GM19372 (cell line): ENCODE results near the gene ZNF75A.

Experiments
- ATAC-seq: cut with Tn5 transposase; IDR thresholded peaks from one replicate; pipeline ENCODE4 v1.9.1; 2021; ENCODE audit warnings: mild to moderate bottlenecking, low read depth, moderate library complexity; ENCODE audit not compliant: unreplicated experiment

The ZNF75A gene

DNA sequence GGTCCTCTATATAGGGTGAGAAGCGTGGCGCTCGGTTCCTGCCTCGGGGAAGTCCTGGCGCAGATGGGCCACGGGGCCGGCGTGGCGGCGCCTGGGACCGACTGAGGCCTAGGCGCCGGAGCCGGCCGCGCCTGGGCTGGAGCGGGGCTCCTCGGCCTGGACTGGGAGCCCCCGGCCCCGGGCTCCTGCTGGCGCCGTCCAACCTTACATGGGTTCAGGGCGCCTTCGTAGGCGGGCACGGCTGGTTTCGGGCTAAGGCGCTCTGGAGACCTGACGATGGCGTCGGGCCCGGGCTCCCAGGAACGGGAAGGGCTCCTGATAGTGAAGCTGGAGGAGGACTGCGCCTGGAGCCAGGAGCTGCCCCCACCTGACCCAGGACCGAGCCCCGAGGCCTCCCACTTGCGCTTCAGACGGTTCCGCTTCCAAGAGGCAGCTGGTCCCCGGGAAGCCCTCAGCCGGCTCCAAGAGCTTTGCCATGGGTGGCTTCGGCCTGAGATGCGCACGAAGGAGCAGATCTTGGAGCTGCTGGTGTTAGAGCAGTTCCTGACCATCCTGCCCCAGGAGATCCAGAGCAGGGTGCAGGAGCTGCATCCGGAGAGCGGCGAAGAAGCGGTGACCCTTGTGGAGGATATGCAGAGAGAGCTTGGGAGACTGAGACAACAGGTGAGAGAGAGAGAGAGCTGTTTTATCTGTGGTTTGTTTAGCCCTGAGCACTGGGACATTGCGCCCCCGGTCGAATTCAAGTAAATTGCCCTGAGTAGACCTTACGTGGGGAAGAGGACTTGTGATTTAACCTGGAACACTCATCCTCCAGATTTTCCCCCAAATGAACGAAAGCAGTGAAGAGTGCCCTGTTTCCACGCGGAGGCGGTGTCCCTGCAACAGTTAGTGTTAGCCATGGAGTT, 21.5 kb upstream of the ZNF75A start:
- no peak for ATAC-seq

DNA sequence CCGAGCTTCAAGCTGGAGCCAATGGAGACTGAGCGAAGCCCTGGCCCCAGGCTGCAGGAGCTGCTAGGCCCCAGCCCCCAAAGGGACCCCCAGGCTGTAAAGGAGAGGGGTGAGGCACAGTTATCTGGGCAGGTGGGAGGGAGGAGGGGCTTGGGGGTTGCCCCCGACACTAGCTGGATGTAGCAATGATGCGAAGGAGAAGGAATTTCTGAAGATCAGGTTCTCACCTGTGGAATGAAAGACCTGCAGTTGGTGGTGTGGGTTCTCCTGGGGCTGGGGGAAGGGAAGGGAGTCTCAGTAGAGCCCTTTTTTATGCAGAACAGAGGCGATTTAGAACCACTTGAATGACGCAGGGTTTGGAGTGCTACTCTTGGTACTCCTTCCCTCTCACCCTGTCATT, 20.2 kb upstream of the ZNF75A start:
- ATAC-seq: no peak

DNA sequence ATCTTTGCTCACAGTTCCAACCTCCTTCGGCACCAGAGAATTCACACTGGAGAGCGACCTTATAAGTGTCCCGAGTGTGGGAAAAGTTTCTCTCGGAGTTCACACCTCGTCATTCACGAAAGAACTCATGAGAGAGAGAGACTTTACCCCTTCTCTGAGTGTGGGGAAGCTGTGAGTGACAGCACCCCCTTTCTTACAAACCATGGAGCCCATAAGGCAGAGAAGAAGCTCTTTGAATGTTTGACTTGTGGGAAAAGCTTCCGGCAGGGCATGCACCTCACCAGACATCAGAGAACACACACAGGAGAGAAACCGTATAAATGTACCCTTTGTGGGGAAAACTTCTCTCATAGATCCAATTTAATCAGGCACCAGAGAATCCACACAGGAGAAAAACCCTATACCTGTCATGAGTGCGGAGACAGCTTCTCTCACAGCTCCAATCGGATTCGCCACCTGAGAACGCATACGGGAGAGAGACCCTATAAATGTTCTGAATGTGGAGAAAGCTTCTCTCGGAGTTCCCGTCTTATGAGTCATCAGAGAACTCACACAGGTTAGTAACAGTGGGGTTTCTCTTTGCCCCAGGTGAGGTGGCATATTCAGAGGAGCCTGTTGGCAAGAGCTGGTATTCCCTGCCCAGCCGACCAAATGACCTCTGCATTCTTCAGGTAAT, 15.2 kb upstream of the ZNF75A start:
- ATAC-seq: no peak

DNA sequence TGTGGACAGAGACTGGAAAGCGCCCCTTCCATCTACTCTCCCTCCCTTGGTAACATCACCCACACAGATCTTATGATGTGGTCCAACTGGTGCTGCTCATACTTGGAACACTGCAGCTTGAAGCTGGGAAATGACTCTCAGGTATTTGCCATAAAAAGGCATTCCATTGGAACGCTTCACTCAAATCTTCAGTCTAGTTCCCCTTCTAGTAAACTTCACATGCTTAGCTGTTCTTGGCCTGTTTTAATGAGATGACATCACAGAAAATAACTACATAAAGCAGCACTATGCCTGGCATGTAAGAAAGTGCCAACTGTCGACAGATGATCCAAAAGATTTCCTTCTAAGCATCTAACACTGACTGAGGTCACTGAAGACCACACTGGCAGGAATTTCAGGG, 12.7 kb upstream of the ZNF75A start:
- no peak for ATAC-seq

DNA sequence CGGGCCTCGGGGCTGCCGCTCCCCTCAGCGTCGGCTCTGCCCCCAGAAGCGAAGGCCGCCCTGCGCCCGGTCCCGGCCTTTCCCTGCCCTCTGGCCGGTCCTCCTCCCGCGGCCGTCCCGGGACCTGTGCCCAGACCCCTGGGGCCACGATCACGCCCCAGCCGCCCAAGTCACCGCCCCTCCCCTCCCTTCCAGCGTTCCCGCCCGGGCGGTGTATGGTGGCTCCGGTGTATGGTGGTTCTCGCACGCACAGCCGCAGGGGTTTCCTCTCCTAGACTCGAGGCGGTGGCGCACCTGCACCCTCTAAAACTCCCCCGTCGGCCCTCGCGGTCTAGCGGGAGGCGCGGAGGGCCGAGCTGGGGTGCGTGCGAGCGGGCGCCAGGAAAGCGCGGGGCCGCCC, 10.1 kb upstream of the ZNF75A start:
- ATAC-seq: no peak

DNA sequence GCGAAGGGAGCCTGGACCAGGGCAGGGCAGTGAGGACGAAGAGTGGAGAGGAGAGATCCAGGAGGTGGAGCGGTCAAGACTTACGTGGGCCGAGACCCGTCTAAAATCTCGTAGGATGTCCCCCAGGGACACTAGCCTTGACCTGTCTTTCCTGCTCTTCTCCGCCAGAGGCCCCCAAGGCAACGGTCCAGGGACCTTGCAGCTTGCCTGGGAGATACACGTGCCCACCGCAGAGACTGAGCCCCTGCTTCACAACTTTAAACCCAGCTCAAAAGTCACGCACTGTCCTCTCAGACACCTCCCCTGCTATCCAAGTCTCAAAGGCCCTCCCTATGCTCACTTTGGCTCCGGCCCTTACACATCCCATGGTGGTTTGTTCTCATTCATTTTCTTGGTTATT, 9.5 kb upstream of the ZNF75A start:
- ATAC-seq: no peak

DNA sequence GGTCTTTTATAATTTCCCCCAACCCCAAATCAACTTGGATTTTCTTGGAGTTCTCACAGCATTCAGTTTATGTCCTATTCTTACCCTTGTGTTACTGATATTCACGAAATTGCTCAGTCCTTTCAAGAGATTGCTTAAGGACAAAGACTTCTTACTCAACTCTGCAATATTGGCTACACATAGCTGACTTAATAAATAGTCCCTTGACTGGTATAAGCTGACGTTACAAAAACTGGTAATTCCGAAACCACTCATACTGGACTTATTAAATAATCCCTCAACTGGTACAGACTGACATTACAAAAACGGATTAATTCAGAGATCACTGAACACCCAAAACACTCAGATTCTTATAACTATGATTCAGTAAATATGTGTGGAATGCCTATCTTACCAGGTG, 927 bp upstream of the ZNF75A start:
- no peak for ATAC-seq

DNA sequence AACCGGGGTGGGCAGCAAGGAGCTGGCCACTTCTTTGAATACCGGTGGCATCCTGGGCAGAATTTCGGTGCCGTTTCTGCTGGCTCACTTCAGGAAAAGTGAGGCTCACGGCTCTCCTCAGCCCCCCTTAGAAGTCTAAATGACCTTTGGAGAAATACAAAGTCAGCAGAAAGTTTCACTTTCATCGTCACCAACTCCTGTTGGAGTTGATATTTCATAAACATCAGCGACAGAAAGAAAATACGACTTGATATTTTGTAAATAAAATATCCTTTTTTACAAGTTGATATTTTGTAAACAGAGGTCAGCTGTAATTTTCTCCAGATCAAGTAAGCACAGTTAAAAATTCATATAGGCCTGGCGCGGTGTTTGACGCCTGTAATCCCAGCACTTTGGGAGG, 781 bp downstream of the ZNF75A start:
- no peak for ATAC-seq

DNA sequence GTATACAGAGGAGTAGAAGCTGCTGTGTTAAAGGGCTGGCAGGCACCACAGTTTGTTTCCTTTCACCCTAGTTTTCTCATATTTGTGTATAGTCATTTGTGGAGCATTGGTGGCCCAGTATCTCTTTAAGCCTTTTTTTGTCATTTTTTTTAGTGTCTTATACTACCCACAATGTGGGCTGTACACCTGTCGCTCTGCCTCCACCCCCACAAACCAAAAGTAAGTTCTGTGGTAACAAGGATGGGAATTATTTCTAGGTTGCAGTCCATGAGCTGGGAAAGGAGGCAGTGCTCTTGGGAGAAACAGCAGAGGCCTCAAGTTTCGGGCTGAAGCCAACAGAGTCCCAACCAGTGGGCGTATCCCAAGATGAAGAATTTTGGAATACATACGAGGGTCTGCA, 6.2 kb downstream of the ZNF75A start:
- ATAC-seq: no peak

DNA sequence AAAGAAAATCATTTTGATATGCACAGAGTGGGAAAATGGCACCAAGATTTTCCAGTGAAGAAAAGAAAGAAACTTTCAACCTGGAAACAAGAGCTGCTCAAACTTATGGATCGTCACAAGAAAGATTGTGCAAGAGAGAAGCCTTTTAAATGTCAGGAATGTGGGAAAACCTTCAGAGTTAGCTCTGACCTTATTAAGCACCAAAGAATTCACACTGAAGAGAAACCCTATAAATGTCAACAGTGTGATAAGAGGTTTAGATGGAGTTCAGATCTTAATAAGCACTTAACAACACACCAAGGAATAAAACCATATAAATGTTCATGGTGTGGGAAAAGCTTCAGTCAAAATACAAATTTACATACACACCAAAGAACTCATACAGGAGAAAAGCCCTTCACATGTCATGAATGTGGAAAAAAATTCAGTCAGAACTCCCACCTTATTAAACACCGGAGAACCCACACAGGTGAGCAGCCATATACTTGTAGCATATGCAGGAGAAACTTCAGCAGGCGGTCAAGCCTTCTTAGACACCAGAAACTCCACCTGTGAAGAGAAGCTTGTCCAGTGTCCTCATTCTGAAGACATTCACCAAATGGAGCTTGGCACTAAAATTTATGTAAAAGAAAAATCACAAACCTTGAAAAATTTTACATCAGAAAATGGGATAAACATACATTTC, 12.2 kb downstream of the ZNF75A start:
- ATAC-seq: no peak

DNA sequence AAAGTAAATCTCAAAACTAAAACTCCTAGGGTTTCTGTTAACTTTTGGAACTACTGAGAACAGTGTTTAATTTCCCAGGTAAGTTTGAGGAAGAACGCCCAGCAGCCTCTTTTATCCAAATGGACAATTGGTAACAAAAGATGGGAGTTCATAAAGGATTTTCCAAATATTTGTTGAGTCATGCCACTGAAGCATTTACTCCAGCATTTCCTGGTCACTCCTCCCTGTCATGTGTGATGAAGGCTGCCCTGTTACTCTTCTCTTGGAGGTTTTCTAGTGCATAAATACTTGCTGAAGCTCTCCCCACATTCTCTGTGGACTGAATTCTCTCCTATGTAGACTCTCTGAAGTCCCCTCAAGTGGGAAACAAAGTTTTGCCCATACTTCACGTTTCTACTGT, 16.5 kb downstream of the ZNF75A start:
- ATAC-seq: no peak

DNA sequence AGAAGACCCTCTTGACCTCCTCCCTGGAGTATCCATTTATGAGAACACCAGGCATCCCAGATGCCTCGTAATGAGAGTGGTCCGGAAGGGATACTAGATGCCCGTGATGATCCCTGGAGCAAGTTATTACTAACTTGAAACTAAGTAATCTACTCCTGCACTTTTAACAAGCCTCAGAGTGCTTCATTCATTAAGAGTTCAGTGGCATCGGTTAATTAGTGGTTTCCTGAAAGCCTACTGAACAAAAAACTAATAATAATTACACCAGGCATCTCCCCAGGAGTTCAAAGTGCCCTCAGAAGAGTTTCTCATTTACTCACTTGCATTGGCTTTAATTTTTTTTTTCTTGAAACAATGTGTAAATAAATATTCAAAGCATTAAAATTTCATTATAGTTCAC, 22.2 kb downstream of the ZNF75A start:
- no peak for ATAC-seq

DNA sequence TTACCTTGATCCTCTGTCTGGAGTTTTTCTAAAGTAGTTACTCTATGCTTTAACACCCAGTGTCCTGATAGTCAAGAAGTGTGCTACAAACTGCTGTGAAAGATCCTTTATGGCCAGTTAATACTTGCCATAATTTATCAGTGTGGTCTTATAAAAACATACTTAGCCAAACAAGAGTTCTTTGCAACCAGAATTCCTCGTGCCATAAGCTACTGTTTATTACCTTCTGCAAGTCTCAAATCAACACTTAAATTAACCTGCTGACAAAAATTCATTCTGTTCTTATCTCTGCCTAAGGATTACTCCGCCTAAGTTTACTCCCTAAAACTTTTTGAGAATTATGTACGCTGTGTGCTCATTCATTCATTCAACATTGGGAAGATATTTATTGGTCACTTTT, 22.8 kb downstream of the ZNF75A start:
- ATAC-seq: no peak

DNA sequence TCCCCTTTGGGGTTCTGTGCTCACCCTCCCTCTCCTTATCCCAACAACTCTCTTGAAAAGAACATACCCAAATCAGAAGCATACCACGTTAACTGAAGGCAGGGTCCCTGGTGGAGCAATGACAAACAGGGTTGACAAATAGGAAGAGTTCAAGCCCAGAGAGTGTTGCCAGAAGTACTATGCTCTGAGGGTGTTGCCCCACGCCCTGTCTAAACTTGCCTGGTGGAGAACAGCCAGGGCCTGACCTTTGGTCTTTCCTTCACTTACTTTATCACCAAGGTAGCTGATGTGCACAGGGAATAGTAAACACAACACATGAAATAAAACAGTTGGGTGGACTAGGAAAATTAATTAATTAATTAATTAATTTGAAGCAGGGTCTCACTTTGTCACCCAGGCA, 23.3 kb downstream of the ZNF75A start:
- ATAC-seq: no peak

DNA sequence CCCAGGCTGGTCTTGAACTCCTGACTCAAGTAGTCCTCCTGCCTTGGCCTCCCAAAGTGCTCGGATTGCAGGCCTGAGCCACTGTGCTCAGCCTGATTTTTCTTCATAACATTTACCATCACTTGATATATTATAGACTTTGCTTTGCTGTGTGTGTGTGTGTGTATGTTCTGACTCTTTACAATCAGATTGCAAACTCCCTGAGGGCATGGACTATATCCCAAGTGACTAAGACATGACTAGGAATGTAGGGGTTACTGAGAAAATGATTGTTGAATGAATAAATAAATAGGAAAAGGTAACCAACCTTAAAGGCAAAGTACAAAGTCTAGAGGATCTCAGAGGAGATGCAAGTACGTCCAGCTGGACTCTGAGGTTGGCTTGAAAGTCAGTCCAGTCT, 40.7 kb downstream of the ZNF75A start:
- no peak for ATAC-seq

DNA sequence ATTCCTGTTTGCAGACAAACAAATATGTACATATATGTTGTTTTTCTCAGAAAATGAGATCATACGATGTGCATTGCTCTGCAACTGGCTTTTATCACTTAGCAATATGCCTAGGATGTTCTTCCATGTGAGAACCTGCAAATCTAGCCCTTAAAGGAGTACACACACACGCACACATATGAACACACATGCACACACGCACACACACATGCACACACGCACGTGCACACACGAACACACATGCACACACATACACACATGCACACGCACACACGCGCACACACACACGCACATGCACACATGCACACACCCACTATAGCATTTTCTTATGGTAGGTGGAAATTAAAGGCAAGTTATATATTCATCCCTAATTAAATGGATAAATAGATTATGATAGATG, 42.3 kb downstream of the ZNF75A start:
- ATAC-seq: no peak

DNA sequence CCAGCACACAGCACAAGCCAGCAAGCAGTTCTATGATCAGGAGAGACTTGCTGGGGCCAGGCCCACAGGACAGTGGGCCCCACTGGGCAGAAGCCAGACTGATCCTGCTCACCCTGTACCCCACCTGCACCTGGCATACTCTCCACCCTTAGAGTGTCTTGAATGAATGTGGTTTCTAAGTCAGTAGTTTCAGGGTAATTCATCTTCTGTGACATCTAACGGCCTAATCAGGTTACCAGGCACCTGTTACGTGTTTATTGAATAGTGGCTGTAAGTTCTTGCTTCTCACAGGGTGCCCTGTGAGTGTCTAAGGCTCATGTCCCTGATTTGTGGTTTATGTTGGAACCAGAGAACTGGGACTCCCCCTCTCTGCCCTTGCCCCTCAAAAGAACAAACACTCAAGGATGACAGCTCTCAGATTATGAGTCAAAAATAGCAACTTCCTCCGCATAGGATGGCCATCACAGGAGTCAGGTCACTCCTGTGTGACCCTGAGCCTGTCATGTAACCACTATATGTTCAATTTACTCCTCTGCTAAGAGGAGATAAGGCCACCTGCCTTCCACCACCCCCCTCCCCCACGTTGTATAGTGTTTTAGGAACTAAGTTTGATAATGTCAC, 43.4 kb downstream of the ZNF75A start:
- no peak for ATAC-seq

DNA sequence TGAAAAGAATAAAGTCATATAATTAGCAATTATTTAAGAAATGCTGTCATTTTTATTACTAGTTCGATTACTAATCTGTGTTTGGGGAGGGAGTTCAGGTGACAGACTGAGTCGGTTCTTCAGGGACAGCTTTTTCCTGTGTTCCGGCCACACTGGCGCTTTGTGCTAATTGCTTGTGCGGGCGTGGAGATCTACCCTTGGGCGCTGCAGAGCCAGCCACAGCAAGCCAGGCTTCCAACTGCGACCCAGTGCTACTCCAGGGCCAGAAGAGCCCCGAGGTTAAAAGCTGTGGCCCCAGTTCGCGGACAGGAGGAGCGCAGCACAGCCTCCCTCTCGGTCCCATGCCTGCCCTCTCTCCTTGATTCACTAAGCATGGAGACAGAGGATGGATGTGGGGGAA, 43.9 kb downstream of the ZNF75A start:
- ATAC-seq: no peak

DNA sequence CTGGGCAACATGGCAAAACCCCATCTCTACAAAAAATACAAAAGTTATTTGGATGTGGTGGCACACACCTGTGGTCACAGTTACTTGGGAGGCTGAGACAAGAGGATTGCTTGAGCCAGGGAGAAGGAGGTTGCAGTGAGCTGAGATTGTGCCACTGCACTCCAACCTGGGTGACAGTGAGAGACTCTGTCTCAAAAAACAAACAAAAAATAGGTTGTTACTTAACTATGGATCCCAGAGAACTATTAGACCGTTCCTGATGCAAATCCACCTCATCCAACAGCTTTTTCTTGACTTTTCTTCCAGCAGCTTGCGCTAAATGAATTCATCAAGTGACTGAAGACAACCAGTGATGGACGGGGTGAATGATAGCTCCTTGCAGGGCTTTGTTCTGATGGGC, 50.3 kb downstream of the ZNF75A start, which contains the start of gene OR2C1:
TSS of gene OR2C1 (plus strand) at position 301 of the 400 bp plus-strand sequence. CDS start at position 353, 52 bp downstream.
- no peak for ATAC-seq

DNA sequence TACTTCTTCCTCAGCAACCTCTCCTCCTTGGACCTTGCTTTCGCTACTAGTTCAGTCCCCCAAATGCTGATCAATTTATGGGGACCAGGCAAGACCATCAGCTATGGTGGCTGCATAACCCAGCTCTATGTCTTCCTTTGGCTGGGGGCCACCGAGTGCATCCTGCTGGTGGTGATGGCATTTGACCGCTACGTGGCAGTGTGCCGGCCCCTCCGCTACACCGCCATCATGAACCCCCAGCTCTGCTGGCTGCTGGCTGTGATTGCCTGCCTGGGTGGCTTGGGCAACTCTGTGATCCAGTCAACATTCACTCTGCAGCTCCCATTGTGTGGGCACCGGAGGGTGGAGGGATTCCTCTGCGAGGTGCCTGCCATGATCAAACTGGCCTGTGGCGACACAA, 50.8 kb downstream of the ZNF75A start:
- ATAC-seq: no peak

DNA sequence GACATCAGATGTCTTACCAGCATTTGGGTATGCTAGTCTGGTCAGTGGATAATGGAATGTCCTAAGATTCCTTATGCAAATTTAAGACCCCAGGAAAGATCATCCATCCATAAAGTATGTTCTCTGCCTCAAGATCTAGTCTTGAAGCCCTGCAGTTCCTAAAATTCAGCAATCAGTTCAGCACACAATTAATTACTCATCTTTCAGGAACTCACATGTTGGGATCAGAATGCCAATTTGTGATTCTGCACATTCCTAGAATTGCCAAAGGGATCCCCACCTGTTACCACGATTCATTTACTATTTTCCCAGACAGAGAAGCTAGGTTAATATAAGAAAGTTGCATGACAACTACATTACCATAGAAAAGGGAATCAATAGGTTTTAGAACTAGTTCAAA, 53.6 kb downstream of the ZNF75A start:
- no peak for ATAC-seq
